Measurements from ENCODE around the gene SHLD1. TPM values are rescaled to one million over a fixed set of nuclear protein-coding genes. Genes with fewer than 3 reads are reported as not detected.

Gene SHLD1
- total RNA-seq, 1 experiment from 2014 or later: 2.4 TPM

DNA sequence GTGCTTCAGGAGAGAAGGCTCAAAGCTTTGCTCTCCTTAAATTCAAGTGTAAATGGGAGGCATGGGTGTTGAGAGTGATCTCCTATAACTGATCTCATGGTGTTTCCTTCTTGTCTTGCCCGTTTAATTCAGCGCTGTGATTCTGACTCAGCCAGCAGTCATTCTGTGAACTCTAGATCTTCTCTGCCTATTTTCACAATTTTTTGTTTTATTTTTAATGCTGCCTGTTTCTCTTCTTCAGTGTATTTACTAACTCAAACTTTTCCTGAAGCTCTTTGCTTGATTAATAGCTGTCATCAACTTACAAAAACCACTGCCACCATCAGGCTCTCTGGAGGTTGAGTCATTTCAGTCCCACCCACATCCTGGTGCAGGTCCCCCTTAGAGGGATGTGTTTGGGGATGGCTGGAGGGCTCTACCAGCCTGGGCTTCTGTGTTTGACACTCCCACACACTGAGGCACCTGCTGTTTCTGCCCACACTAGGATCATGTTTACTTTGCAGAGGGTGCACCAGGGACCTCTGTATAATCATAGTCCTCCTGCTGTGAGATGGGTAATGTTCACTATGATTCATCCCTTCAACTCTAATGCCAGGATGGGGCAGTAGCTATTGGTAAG lies 94.0 kb downstream of the SHLD1 start:
- peak; percentile 28 for DNase-seq (ENCODE audit: low read depth, low spot score)
- H3K36me3 ChIP-seq (ENCODE audit: control insufficient read depth in 1 of 2, insufficient read depth in 2 of 2, low read length in 2 of 2): no peaks in the 10 kb centered on the region
- H4K20me1 ChIP-seq (ENCODE audit: insufficient read depth): no peaks in the 10 kb centered on the region
- no peak overlapping the region for H3K27ac ChIP-seq (ENCODE audit: low read depth, low read length)
- no peaks in the 10 kb centered on the region for H3K27me3 ChIP-seq (ENCODE audit: insufficient read depth, low read length)
- H3K4me1 ChIP-seq (ENCODE audit: control insufficient read depth in 1 of 2, insufficient read depth in 2 of 2, low read length in 2 of 2): peaks cover 8 to 9% of the 10 kb centered on the region in 2 experiments; a peak in 3 of 4 replicates
- no peak overlapping the region for H2AFZ ChIP-seq (ENCODE audit: low read depth, low read length, poor library complexity, severe bottlenecking)
- peak overlapping the region; percentile 42; the same call in 1 of the 2 replicates for H3K4me2 ChIP-seq (ENCODE audit: low read length)
- no peaks in the 10 kb centered on the region for H3K9me2 ChIP-seq (ENCODE audit: insufficient read depth)
- intact Hi-C loops (cut with micrococcal nuclease): no loop called here
- no peak for TF ChIP-seq CTCF (IDR thresholded peaks at IDR 0.05 in 2 of 3, conservative IDR thresholded peaks at IDR 0.05 in 1 of 3; ENCODE audit: borderline replicate concordance in 1 of 3, insufficient read depth in 1 of 3, low read depth in 2 of 3, low read length in 2 of 3)
- no peak for TF ChIP-seq CBX3 (IDR thresholded peaks at IDR 0.05; ENCODE audit: low read depth)
- TF ChIP-seq, protein P1, sequence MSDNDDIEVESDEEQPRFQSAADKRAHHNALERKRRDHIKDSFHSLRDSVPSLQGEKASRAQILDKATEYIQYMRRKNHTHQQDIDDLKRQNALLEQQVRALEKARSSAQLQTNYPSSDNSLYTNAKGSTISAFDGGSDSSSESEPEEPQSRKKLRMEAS (IDR thresholded peaks at IDR 0.05): 0 out of 2 replicates have a peak, but pooled peaks have one; percentile 22
- TF ChIP-seq ZNF274 (IDR thresholded peaks at IDR 0.05; ENCODE audit: low read depth, low read length): no peak
- no peak for TF ChIP-seq CEBPB (IDR thresholded peaks at IDR 0.05; ENCODE audit: low read depth)
- 0 out of 2 replicates have a peak, but pooled peaks have one; percentile 42 for TF ChIP-seq SIN3A (IDR thresholded peaks at IDR 0.05; ENCODE audit: low read depth)
- TF ChIP-seq REST (IDR thresholded peaks at IDR 0.05; ENCODE audit: low read depth): no peak
- no peak for TF ChIP-seq RAD21 (IDR thresholded peaks at IDR 0.05; ENCODE audit: low read depth)
- TF ChIP-seq TCF7L2 (IDR thresholded peaks at IDR 0.05; ENCODE audit: borderline replicate concordance, extremely low read depth, insufficient read depth, insufficient read length): no peak
- peak; percentile 76; the same call in 1 of the 2 replicates for TF ChIP-seq EGR1 (IDR thresholded peaks at IDR 0.05; ENCODE audit: low read depth)
- TF ChIP-seq FOSL1 (IDR thresholded peaks at IDR 0.05; ENCODE audit: low read depth): peak; percentile 50; the same call in 1 of the 2 replicates
- peak; percentile 48 for TF ChIP-seq JUND (IDR thresholded peaks at IDR 0.05)
- RAD21 ChIA-PET (ENCODE audit: low non-redundant PET in 1 of 2, low total read pairs in 2 of 2, uncharacterized antibody in 2 of 2, unreplicated experiment in 2 of 2): no interaction called here
- H3K4me3 ChIP-seq (replicated peaks in 1 of 2; ENCODE audit: low read depth in 1 of 2, low read length in 2 of 2): no peak overlapping the region
- H3K9me3 ChIP-seq (ENCODE audit: control insufficient read depth in 1 of 2, insufficient read depth in 1 of 2, low read depth in 1 of 2, low read length in 2 of 2): no peaks in the 10 kb centered on the region
- POLR2A ChIA-PET: no interaction called here
- no peaks in the 10 kb centered on the region for H3K79me2 ChIP-seq (ENCODE audit: insufficient read depth, low read length)
- peak; percentile 91 for ATAC-seq
- H3K9ac ChIP-seq (ENCODE audit: low read length): no peak overlapping the region
- no TSS peak for BruUV-seq (replicated peaks)
- CTCF ChIA-PET: interaction anchor here (1.3 kb wide), 1 partner anchor 314 kb away, joined by 4 read pairs; no protein-coding TSS in a partner anchor

All from HCT116 (cell line).